ENCODE results near the gene HP.

HP gene

DNA sequence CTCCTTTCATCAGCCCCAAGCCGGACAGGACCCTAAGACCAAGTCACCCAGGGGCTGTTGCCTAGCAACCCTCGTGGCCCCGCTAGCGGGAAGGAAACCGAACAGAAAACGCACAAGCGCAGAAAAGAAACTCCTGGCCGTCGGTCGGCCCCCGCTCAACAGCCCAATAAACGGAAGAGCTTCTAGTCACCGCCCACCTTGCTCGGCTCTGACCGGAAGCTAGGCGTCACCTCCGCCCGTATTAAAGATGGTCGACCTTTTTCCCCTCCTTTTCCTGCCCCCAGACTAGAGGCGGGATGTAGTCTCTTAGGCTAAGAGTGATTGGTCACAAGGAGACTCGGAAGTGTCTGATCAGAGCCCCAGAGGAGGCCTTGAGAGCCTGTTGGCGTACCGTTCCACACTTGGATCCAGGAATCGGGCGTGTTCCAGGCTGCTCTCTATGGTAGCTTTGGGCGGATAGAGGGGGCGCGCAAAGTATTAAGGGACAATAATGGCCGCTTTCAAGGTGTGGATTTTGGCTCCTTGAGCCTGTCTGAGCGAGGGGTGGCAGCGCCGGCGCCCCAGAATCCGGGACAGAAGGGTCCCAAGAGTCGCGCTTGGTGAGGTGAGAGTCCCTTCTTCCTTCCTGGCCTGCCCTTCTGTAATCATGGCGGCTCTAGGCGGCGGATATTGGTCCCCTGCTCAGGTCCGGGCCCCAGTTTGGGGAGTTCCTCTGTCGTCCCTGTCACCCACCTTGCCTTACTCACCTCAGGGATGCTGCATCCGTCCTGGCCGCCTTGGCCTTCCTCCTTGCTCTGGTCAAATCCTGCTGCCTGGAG lies 39.4 kb downstream of the HP start, which contains the start of the genes DHX38 and TXNL4B:
Gene DHX38, plus strand, starts transcription at position 400 of the 818 bp plus-strand sequence. CDS start 2,311 bp downstream, outside the sequence.
Gene TXNL4B, minus strand, starts transcription at position 173 of the 818 bp plus-strand sequence. CDS start 2,871 bp downstream, outside the sequence.
- Histone ChIP-seq H3K4me3 (ENCODE audit: low read length) (peak within 1 kb of the TSS; percentile 87), H3K4me1 (ENCODE audit: control insufficient read depth, low read depth, low read length) (peaks cover 9% of the 10 kb centered on the region), H3K27ac (ENCODE audit: low read length) (peak within 1 kb of the TSS; percentile 66), H3K36me3 (ENCODE audit: control insufficient read depth, low read depth, low read length) (peaks cover 40% of the 10 kb centered on the region), H3K9me3 (ENCODE audit: control insufficient read depth, low read depth, low read length) (no peaks in the 10 kb centered on the region), H3K27me3 (ENCODE audit: control insufficient read depth, insufficient read depth, low read length) (no peaks in the 10 kb centered on the region), H3K9ac (ENCODE audit: low read length) (peak within 1 kb of the TSS; percentile 82)

DNA sequence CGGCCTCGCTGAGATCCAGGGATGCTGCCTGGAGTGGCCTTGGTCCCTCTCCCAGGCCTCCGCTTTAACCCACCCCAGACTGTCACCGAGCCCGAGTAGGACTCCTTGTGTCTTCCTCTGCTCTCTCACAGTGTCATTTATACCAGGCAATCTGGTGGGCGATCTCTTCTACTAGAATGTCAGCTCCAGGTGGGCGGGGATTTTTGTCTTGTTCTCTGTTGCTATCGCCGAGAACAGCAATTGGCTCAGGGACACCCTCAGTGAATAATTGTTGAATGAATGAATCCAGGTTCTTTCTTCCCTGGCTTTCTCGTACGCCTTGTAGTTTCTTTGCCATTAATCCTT lies 39.9 kb downstream of the HP start:
- H3K36me3 ChIP-seq (ENCODE audit: control insufficient read depth, low read depth, low read length) = peaks cover 37% of the 10 kb centered on the region
- H3K27ac ChIP-seq (ENCODE audit: low read length) = peak overlapping the region; percentile 66

DNA sequence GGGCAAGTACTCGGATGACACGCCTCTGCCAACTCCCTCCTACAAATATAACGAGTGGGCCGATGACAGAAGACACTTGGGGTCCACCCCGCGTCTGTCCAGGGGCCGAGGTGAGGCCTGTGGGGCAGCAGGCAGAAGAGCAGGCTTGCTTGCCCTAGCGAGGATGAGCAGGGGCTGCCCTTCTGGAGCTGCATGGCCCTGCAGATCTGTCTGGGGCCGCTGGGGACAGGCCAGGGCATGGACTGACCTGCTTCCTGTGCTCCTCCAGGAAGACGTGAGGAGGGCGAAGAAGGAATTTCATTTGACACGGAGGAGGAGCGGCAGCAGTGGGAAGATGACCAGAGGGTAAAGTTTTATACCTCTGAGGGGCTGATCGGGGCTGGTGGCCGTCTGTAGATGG lies 44.6 kb downstream of the HP start:
- Histone ChIP-seq H3K36me3 (ENCODE audit: control insufficient read depth, low read depth, low read length) (peaks cover 72% of the 10 kb centered on the region), H3K27me3 (ENCODE audit: control insufficient read depth, insufficient read depth, low read length) (no peaks in the 10 kb centered on the region)

More for the DNA sequence above, 39.9 kb downstream of the HP start:
- peak overlapping the region; percentile 87 for H3K4me3 ChIP-seq (ENCODE audit: low read length)
- no peaks in the 10 kb centered on the region for H3K9me3 ChIP-seq (ENCODE audit: control insufficient read depth, low read depth, low read length)
- H3K9ac ChIP-seq (ENCODE audit: low read length) = peak overlapping the region; percentile 82
- no peaks in the 10 kb centered on the region for H3K27me3 ChIP-seq (ENCODE audit: control insufficient read depth, insufficient read depth, low read length)
- H3K4me1 ChIP-seq (ENCODE audit: control insufficient read depth, low read depth, low read length) = peaks cover 9% of the 10 kb centered on the region

DNA sequence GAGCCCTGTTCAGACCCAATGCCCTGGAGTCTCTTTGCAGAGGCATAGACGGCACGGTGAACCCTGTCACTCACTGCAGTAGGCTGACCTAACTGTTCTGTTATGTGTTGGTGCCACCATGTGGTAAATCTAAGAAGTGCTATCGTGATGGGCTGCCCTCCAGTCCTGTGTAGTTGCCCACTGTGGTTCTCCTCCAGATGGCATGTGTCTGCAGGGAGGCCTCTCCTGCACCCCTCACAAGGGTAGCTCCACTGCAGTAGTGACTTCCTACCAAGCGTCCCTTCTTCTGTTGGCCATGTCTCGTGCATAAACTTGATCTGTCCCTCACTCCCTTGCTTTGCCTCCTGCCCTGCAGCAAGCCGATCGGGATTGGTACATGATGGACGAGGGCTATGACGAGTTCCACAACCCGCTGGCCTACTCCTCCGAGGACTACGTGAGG lies 45.1 kb downstream of the HP start:
- Histone ChIP-seq H3K36me3 (ENCODE audit: control insufficient read depth, low read depth, low read length) (peaks cover 77% of the 10 kb centered on the region), H3K4me3 (ENCODE audit: low read length) (no peak overlapping the region), H3K9ac (ENCODE audit: low read length) (no peak overlapping the region), H3K27me3 (ENCODE audit: control insufficient read depth, insufficient read depth, low read length) (no peaks in the 10 kb centered on the region), H3K4me1 (ENCODE audit: control insufficient read depth, low read depth, low read length) (peaks cover 5% of the 10 kb centered on the region), H3K9me3 (ENCODE audit: control insufficient read depth, low read depth, low read length) (no peaks in the 10 kb centered on the region), H3K27ac (ENCODE audit: low read length) (no peak overlapping the region)

More for the DNA sequence above, 44.6 kb downstream of the HP start:
- H3K9me3 ChIP-seq (ENCODE audit: control insufficient read depth, low read depth, low read length) = no peaks in the 10 kb centered on the region
- H3K27ac ChIP-seq (ENCODE audit: low read length) = no peak overlapping the region
- H3K9ac ChIP-seq (ENCODE audit: low read length) = no peak overlapping the region
- H3K4me1 ChIP-seq (ENCODE audit: control insufficient read depth, low read depth, low read length) = peaks cover 5% of the 10 kb centered on the region
- H3K4me3 ChIP-seq (ENCODE audit: low read length) = no peak overlapping the region

DNA sequence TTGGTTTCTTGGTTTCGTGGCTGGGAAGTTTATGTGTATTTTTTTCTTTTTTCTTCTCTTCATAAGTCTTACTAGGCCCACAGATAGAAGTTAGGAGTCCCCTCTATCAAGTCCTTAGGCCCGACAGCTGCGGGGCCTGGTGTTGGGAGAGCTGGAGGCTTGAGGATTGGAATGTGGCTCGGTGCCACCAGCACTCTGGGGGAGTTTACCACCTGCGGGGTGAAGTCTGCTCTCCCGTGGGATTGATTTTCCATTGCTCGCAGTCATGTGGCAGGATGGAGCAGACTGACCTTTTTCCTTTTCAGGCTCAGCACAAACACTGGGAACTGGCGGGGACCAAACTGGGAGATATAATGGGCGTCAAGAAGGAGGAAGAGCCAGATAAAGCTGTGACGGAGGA lies 46.9 kb downstream of the HP start:
- no peaks in the 10 kb centered on the region for H3K9me3 ChIP-seq (ENCODE audit: control insufficient read depth, low read depth, low read length)
- H3K9ac ChIP-seq (ENCODE audit: low read length) = no peak overlapping the region
- peaks cover 94% of the 10 kb centered on the region for H3K36me3 ChIP-seq (ENCODE audit: control insufficient read depth, low read depth, low read length)
- no peaks in the 10 kb centered on the region for H3K4me1 ChIP-seq (ENCODE audit: control insufficient read depth, low read depth, low read length)
- no peak overlapping the region for H3K27ac ChIP-seq (ENCODE audit: low read length)
- no peaks in the 10 kb centered on the region for H3K27me3 ChIP-seq (ENCODE audit: control insufficient read depth, insufficient read depth, low read length)
- no peak overlapping the region for H3K4me3 ChIP-seq (ENCODE audit: low read length)

DNA sequence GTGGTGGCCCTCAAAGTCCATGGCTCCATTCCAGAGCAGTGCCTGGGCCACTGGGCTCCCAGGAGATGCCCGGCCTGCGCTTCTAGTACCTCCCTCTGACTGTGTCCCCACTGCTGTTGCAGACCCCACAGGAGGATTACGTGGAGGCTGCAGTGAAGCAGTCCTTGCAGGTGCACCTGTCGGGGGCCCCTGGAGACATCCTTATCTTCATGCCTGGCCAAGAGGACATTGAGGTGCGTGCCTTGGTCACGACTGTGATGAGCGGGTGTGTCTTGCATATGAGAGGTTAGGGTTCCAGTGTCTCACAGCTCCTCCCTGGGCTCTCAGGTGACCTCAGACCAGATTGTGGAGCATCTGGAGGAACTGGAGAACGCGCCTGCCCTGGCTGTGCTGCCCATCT lies 50.6 kb downstream of the HP start:
- H3K4me1 ChIP-seq (ENCODE audit: control insufficient read depth, low read depth, low read length) = no peaks in the 10 kb centered on the region
- no peak overlapping the region for H3K27ac ChIP-seq (ENCODE audit: low read length)
- H3K36me3 ChIP-seq (ENCODE audit: control insufficient read depth, low read depth, low read length) = peaks cover 96% of the 10 kb centered on the region
- no peaks in the 10 kb centered on the region for H3K9me3 ChIP-seq (ENCODE audit: control insufficient read depth, low read depth, low read length)
- H3K4me3 ChIP-seq (ENCODE audit: low read length) = no peak overlapping the region
- no peak overlapping the region for H3K9ac ChIP-seq (ENCODE audit: low read length)
- no peaks in the 10 kb centered on the region for H3K27me3 ChIP-seq (ENCODE audit: control insufficient read depth, insufficient read depth, low read length)

DNA sequence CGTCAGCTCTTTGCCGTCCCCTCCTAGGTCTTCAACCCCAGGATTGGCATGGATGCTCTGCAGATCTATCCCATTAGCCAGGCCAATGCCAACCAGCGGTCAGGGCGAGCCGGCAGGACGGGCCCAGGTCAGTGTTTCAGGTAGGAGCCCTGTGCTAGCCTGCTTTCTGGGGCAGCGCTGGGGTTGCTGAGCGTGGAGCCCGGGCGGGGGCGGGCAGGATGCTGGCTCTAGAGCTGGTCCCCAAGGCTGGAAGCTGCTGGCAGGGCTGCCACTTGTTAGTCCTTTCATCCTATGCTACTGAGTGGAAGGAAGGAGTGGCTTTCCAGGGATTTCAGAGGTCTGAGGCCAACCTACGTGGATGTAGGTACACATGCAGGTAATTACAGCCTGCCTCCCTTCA lies 51.7 kb downstream of the HP start:
- Histone ChIP-seq H3K9me3 (ENCODE audit: control insufficient read depth, low read depth, low read length) (no peaks in the 10 kb centered on the region), H3K27me3 (ENCODE audit: control insufficient read depth, insufficient read depth, low read length) (no peaks in the 10 kb centered on the region), H3K4me3 (ENCODE audit: low read length) (no peak overlapping the region), H3K4me1 (ENCODE audit: control insufficient read depth, low read depth, low read length) (no peaks in the 10 kb centered on the region), H3K27ac (ENCODE audit: low read length) (no peak overlapping the region), H3K36me3 (ENCODE audit: control insufficient read depth, low read depth, low read length) (peaks cover 95% of the 10 kb centered on the region), H3K9ac (ENCODE audit: low read length) (no peak overlapping the region)

DNA sequence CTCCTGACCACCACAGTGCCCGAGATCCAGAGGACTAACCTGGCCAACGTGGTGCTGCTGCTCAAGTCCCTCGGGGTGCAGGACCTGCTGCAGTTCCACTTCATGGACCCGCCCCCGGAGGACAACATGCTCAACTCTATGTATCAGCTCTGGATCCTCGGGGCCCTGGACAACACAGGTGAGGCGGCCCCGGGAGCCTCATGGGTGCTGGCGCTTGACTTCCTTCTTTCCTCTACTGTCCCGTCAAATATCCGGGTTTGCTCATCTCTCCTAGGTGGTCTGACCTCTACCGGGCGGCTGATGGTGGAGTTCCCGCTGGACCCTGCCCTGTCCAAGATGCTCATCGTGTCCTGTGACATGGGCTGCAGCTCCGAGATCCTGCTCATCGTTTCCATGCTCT lies 53.1 kb downstream of the HP start:
- Histone ChIP-seq H3K36me3 (ENCODE audit: control insufficient read depth, low read depth, low read length) (peaks cover 95% of the 10 kb centered on the region), H3K27ac (ENCODE audit: low read length) (no peak overlapping the region), H3K9me3 (ENCODE audit: control insufficient read depth, low read depth, low read length) (no peaks in the 10 kb centered on the region), H3K4me1 (ENCODE audit: control insufficient read depth, low read depth, low read length) (no peaks in the 10 kb centered on the region), H3K9ac (ENCODE audit: low read length) (no peak overlapping the region), H3K4me3 (ENCODE audit: low read length) (no peak overlapping the region), H3K27me3 (ENCODE audit: control insufficient read depth, insufficient read depth, low read length) (no peaks in the 10 kb centered on the region)

DNA sequence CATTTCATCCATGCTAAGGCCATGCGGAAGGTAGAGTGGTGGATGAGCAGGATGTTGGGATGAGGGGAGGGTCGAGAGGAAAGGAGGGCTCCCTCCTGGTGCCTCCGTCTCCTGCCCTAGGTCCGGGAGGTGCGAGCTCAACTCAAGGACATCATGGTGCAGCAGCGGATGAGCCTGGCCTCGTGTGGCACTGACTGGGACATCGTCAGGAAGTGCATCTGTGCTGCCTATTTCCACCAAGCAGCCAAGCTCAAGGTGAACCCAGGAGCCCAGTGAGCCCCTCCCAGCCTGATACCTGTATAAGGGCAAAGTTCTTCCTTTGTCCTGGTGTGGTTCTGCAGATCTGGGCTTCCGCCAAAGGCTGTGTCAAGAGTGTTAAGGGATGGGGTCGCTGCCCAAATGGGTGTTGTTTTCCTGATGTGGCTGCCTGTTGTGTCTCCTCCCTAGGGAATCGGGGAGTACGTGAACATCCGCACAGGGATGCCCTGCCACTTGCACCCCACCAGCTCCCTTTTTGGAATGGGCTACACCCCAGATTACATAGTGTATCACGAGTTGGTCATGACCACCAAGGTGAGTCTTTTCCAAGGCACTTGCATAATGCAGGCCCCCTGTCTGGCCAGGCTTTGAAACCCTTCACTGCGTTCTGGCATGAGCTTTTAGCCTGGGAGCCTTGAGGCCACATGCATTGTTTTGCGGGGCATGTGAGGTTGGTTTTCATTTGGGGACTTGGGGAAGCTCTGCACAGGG lies 54.2 kb downstream of the HP start:
- H3K4me3 ChIP-seq (ENCODE audit: low read length) = no peak overlapping the region
- peaks cover 89% of the 10 kb centered on the region for H3K36me3 ChIP-seq (ENCODE audit: control insufficient read depth, low read depth, low read length)
- no peak overlapping the region for H3K9ac ChIP-seq (ENCODE audit: low read length)
- no peaks in the 10 kb centered on the region for H3K4me1 ChIP-seq (ENCODE audit: control insufficient read depth, low read depth, low read length)
- H3K27me3 ChIP-seq (ENCODE audit: control insufficient read depth, insufficient read depth, low read length) = no peaks in the 10 kb centered on the region
- no peak overlapping the region for H3K27ac ChIP-seq (ENCODE audit: low read length)
- no peaks in the 10 kb centered on the region for H3K9me3 ChIP-seq (ENCODE audit: control insufficient read depth, low read depth, low read length)

DNA sequence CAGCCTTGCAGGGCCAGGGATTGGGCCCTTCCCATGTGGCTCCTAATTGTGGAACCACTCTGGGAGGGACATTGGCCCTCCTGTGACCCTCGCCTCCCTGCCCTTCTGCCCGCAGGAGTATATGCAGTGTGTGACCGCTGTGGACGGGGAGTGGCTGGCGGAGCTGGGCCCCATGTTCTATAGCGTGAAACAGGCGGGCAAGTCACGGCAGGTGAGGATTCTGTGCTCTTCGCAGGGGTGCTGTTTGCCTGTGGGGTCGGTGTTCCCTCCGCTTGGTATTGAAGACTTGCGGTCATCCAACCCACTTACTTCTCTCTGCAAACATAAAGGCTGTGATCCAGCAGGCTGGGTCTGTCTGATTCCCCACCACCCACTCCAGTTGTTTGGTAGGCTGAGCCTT lies 55.0 kb downstream of the HP start:
- Histone ChIP-seq H3K27me3 (ENCODE audit: control insufficient read depth, insufficient read depth, low read length) (no peaks in the 10 kb centered on the region), H3K9ac (ENCODE audit: low read length) (no peak overlapping the region), H3K4me1 (ENCODE audit: control insufficient read depth, low read depth, low read length) (no peaks in the 10 kb centered on the region), H3K27ac (ENCODE audit: low read length) (no peak overlapping the region), H3K9me3 (ENCODE audit: control insufficient read depth, low read depth, low read length) (no peaks in the 10 kb centered on the region), H3K4me3 (ENCODE audit: low read length) (no peak overlapping the region), H3K36me3 (ENCODE audit: control insufficient read depth, low read depth, low read length) (peaks cover 82% of the 10 kb centered on the region)

DNA sequence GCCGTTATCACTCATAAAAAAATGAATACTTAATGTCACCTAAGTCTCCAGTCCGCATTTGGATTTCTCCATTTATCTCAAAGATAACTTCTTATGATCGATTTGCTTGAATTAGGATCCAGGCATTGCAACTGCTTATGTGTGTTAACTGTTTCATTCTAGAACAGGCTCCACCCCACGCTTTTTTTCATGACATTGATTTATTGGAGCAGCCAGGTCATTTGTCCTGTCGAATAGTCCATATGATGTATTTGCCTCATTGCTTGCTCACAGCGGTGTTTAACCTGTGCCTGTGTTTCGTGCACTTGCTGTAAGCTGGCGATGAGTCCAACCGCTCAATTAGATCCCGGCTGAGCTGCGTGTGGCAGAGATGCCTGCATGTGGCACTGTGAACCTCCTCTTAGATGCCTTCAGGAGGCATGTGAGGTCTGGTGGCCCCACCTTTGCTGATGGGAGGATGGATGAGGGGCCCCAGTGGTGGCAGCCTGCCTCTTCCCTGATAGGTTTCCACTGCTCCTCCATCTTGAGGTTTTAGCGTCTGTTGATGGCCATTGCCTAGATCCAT lies 55.7 kb downstream of the HP start:
- H3K9ac ChIP-seq (ENCODE audit: low read length) = no peak overlapping the region
- no peaks in the 10 kb centered on the region for H3K9me3 ChIP-seq (ENCODE audit: control insufficient read depth, low read depth, low read length)
- peaks cover 74% of the 10 kb centered on the region for H3K36me3 ChIP-seq (ENCODE audit: control insufficient read depth, low read depth, low read length)
- H3K27ac ChIP-seq (ENCODE audit: low read length) = no peak overlapping the region
- H3K4me1 ChIP-seq (ENCODE audit: control insufficient read depth, low read depth, low read length) = no peaks in the 10 kb centered on the region
- no peak overlapping the region for H3K4me3 ChIP-seq (ENCODE audit: low read length)
- H3K27me3 ChIP-seq (ENCODE audit: control insufficient read depth, insufficient read depth, low read length) = no peaks in the 10 kb centered on the region
